ENCODE data around the gene MAEA.

DNA sequence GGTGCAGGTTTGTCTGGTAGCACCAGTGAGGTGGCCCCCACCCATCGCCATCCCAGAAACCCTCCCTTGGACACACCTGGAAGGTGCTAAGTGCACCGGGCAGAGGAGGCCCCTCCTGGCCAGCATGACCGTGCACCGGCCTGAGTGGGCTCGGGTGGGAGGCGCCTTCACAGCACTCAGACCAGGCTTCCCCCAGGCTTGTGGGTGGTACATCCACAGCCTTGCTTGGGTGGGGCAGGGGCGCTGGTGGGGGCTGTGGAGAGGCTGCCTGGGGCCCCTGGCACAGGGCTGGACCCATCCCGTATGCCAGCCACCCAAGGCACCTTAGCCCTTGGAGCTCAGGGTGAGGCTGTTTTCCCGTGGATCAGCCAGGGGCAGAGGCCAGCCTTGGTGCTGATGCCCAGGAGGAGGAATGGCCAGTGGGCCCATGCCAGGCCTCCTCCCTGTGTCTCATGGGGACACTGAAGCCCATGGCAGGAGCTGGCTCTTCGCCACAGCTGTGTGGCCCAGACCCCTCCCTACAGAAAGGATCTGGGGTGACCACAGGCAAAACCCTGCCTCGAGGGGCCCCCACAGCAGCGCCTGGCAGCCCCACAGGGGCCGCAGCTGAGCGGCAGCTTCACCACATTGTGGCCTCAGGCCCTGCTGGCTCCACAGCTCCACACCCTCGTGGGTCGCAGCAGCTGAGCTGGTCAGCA, 95.1 kb downstream of the MAEA start:
- TF ChIP-seq, protein P1, sequence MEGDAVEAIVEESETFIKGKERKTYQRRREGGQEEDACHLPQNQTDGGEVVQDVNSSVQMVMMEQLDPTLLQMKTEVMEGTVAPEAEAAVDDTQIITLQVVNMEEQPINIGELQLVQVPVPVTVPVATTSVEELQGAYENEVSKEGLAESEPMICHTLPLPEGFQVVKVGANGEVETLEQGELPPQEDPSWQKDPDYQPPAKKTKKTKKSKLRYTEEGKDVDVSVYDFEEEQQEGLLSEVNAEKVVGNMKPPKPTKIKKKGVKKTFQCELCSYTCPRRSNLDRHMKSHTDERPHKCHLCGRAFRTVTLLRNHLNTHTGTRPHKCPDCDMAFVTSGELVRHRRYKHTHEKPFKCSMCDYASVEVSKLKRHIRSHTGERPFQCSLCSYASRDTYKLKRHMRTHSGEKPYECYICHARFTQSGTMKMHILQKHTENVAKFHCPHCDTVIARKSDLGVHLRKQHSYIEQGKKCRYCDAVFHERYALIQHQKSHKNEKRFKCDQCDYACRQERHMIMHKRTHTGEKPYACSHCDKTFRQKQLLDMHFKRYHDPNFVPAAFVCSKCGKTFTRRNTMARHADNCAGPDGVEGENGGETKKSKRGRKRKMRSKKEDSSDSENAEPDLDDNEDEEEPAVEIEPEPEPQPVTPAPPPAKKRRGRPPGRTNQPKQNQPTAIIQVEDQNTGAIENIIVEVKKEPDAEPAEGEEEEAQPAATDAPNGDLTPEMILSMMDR (IDR thresholded peaks at IDR 0.05): no peak
- TF ChIP-seq POLR2AphosphoS5 (IDR thresholded peaks at IDR 0.05; ENCODE audit: insufficient read depth in 1 of 2, low read depth in 1 of 2): no peak
